CD4-positive, alpha-beta T cell treated with Interleukin-6 for 4 hours (primary cell): ENCODE results near the gene ZNF561.
"Not testable (repeated sequence)": the region's sequence is repeated elsewhere in the genome, so short reads cannot be mapped to it uniquely, and the experiment has no call there.

ENCODE experiments used
- DNase-seq: peaks from one replicate; pipeline ENCODE4 v3.0.0-alpha.2; 2020; ENCODE audit warnings: mixed read lengths

Gene ZNF561

GRCh38 chr19:9621156-9622037 lies at the start of gene ZNF561:
Gene ZNF561, minus strand, starts transcription at chr19:9621232. Its CDS starts 1,776 bp downstream, at chr19:9619456.
- peak; percentile 90 for DNase-seq

- DNase-seq: no peak
These were observed 47.5 kb upstream of the ZNF561 start for GRCh38 chr19:9668544-9668943.

DNA sequence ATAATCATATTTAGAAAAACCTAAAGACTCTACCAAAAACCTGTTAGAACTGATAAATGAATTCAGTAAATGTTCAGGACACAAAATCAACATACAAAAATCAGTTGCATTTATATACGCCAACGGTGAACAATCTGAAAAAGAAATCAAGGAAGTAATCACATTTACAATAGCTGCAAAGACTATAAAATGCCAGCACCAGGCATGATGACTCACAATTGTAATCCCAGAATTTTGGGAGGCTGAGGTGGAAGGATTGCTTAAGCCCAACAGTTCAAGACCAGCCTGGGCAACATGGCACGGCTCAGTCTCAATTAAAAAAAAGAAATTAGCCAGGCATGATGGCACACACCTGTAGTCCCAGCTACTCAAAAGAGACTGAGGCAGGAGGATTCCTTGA lies 46.9 kb upstream of the ZNF561 start:
- no peak for DNase-seq

DNA sequence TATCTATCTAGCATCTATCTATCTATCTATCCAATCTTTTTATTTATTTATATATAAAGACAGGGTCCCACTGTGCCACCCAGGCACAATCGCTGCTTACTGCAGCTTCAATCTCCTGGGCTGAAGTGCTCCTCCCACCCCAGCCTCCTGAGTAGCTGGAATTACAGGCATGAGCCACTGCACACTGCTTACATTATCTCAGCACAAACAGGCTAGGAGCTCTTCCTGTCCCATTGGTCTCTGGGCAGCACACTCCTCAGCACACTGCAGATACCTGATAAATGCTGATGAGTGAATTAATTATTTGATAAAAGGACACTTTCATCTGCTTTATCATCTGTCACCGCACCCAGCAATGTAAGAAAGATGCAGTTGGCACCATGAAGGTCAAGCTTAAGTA lies 37.7 kb upstream of the ZNF561 start:
- DNase-seq: no peak

GRCh38 chr19:9653066-9653555 lies 32.1 kb upstream of the ZNF561 start:
- DNase-seq: not testable (repeated sequence)

DNA sequence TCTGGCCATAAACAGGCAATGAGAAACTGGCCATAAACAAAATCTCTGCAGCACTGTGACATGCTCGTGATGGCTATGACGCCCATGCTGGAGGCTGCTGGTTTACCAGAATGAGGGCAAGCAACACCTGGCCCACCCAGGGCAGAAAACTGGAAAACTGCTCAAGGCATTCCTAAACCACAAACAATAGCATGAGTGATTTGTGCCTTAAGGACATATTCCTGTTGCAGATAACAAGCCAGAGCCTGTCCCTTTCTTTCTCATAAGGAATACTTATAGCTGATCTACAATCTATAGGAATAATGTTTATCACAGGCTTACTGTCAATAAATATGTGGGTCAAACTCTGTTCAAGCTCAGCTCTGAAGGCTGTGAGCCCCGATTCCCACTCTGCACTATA lies 30.4 kb upstream of the ZNF561 start:
- not testable (repeated sequence) for DNase-seq

- DNase-seq: no peak
These were observed 29.3 kb upstream of the ZNF561 start for GRCh38 chr19:9650345-9650744.

DNA sequence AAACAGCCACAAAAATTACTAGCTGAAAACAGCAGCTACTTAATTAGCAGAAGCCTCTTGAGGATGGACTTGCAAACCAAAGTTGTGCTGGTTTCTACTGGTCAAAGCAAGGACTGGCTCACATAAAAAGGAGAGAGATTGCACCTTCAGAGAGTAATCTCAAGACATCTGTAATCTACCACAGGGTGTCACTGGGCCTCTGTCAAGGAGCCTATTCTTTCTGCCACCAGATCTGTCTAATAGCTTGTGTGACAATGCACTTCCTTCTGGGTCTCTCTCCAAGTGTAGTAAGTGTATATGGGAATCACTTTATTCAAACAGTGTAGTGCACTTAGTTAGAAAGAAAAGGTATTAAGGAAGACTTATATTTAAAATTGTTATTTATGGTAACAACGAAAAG lies 24.4 kb upstream of the ZNF561 start:
- DNase-seq: no peak

DNA sequence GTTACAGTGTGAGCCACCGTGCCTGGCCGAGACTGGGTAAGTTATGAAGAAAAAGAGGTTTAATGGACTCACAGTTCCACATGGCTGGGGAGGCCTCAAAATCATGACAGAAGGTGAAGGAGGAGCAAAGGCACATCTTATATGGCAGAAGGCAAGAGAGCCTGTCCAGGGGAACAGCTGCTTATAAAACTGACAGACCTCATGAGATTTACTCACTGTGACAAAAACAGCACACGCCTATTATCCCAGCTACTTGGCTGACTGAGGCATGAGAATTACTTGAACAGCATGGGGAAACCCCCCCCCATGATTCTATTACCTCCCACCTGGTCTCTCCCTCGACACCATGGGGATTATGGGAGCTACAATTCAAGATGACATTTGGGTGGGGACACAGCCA lies 23.4 kb upstream of the ZNF561 start:
- DNase-seq: no peak

- DNase-seq: no peak
These were observed 20.8 kb upstream of the ZNF561 start for GRCh38 chr19:9641810-9642209.

DNA sequence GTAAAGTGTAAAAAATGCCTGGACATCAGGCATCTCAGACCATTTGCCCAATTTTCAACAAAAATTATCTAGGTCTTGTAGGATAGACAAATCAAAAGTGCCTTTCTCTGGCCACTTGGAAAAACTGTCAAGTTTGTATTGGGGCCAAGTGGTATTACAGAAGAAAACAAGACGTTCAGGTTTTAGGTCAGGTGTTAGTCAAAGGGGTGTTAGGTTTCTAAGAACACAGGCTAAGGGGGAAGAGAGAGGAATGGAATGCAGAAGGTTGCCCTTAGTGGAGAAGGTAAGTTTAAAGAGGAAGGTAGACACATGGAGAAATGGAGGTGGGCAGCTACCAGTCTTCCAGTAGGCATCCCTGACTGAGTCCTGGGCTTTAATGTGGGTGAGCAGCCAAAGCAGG lies 19.9 kb upstream of the ZNF561 start:
- DNase-seq: no peak

GRCh38 chr19:9636018-9636417 lies 15.0 kb upstream of the ZNF561 start:
- no peak for DNase-seq

DNA sequence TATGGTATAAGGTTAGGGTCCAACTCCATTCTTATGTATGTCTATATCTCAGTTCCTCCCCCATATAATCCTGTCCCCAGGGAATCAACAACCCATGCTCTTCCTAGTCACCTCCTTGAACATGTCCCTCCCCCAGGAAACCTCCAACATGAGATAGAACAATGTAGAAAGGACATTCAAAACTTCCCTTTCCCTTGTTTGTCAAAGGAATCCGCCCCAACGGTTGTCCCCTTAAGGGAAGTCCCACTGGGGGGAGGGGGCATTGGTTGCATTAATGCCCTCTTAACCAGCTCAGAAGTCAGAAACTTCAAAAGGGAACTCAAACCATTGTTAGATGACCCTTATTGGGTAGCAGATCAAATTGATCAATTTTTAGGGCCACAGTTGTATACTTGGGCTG lies 6.8 kb upstream of the ZNF561 start:
- no peak for DNase-seq

DNA sequence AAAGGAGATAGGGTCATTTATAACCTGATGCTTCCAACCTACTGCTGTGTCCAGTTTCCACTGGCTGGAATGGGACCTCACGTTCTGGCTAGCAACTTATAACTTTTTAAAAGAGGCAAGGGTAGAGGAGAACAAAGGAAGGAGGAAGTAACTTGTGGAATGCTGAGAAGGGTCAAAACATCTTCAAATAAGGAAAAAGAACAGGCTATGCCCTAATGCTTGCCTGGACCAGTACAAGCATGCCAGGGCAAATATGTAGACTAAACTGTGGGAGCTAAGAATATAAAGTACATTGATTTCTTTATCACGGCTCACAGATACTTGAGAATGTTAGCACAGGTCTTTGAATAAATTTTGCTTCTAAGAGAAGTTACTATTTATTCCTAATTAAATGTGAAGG lies 1.5 kb upstream of the ZNF561 start:
- DNase-seq: no peak

DNA sequence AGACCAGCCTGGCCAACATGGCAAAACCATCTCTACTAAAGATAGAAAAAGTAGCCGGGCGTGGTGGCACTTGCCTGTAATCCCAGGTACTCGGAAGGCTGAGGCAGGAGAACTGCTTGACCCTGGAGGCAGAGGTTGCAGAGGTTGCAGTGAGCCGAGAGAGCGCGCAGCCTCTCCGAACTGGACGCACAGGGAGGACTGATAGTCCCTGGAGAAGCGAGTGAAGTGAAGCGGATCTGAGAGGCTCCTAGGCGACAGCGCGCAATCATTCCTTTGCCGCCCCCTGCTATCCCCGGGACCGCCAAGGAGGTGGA lies 233 bp downstream of the ZNF561 start:
- DNase-seq: no peak

- DNase-seq: no peak
These were observed 5.2 kb downstream of the ZNF561 start for GRCh38 chr19:9615844-9616243.

- no peak for DNase-seq
These were observed 10.4 kb downstream of the ZNF561 start for GRCh38 chr19:9610484-9611113.

DNA sequence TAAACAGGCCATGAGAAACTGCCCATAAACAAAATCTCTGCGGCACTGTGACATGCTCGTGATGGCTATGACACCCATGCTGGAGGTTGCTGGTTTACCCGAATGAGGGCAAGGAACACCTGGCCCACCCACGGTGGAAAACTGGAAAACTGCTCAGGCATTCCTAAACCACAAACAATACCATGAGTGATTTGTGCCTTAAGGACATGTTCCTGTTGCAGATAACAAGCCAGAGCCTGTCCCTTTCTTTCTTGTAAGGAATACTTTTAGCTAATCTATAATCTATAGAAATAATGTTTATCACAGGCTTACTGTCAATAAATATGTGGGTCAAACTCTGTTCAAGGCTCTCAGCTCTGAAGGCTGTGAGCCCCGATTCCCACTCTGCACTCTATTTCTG lies 12.1 kb downstream of the ZNF561 start:
- DNase-seq: no peak

DNA sequence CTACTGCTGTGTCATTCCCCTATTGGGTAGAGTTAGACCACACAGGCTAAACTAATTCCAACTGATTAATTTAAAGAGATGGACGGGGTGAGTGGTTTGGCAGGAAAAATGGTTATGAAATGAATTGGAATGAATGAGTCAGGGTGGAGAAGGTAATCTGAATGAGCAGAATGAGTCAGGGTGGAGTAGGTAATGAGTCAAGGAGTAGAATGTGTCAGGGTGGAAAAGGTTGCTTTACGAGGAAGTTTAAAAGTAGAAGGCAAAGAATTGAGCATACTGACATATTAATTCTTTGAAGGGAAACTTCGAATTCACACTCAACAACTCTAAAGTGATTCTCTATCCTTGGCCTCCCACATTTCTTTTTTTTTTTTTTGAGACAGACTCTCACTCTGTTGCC lies 24.0 kb downstream of the ZNF561 start:
- DNase-seq: no peak

GRCh38 chr19:9586764-9587163 lies 34.3 kb downstream of the ZNF561 start:
- peak; percentile 82 for DNase-seq

DNA sequence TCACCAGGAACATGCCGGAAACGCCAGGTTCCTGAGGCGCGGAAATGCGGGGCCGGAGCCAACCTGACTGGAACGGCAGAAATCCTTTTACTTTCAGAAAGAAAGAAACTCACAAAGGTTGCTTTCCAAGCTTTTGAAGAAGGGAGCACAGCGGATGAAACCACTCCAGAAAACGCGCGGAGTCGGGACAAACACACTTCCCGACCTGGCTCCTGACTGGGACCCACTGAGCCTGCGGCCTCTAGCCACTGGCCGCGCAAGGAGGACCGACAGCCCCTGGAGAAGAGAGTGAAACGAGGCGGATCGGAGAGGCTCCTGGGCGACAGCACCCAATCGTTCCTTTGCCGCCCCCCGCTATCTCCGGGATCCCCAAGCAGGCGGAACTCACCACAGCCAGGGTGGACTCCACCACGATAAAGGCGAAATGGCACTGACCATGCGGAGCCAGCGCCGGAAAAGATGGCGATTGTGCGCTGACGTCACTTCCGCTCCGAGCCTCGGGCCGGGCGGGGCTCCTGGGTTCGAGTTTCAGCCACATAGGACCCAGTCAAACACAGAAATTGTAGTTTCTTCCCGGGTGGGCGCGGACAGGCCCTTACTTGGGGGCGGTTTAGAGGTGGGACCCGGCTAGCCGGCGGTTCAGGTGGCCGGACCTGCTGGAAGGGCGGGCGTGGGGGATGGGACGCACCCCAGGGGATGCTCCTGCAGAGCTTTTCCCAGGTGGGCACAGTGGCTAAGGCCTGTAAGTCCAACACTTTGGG lies 36.8 kb downstream of the ZNF561 start, which contains the start of gene ZNF121:
Gene ZNF121, minus strand, starts transcription at position 432 of the 761 bp plus-strand sequence. CDS start 16,407 bp downstream, outside the sequence.
- peak; percentile 81 for DNase-seq

- not testable (repeated sequence) for DNase-seq
These were observed 38.8 kb downstream of the ZNF561 start for GRCh38 chr19:9582081-9582725.

- DNase-seq: no peak
These were observed 40.3 kb downstream of the ZNF561 start for GRCh38 chr19:9580728-9581127.
